MG63 (cell line): ENCODE data around the gene TRABD2B. TPM values are rescaled to one million over a fixed set of nuclear protein-coding genes. Genes with fewer than 3 reads are reported as not detected.

Experiments
- DNase-seq: peaks from one replicate; pipeline ENCODE4 v3.0.0-alpha.2; 2020
- H3K27me3 ChIP-seq: fragments of 250-450 bp; sonication (Bioruptor Pico); 2 replicates; pipeline ENCODE4 v1.5.1; 2020; ENCODE audit warnings: mild to moderate bottlenecking, moderate library complexity
- H3K36me3 ChIP-seq: fragments of 250-450 bp; sonication (Bioruptor Pico); 2 replicates; pipeline ENCODE4 v1.5.1; 2020; ENCODE audit warnings: mild to moderate bottlenecking, moderate library complexity
- H3K4me3 ChIP-seq: fragments of 250-450 bp; sonication (Bioruptor Pico); 2 replicates; pipeline ENCODE4 v1.5.1; 2020; ENCODE audit warnings: mild to moderate bottlenecking, moderate library complexity
- H3K9me3 ChIP-seq: fragments of 250-450 bp; sonication (Bioruptor Pico); 2 replicates; pipeline ENCODE4 v1.5.1; 2020; ENCODE audit warnings: mild to moderate bottlenecking, moderate library complexity
- total RNA-seq: library from RNA; depleted of rRNA; stranded (reverse); fragments of >200 nt; shearing (Covaris generic); gene quantifications from 2 replicates; pipeline ENCODE4 v1.2.3, GENCODE V29; 2014; ENCODE audit warnings: low replicate concordance; rRNA removed

TRABD2B gene
- total RNA-seq, result 0.72 and 1.7 TPM in 2 replicates

GRCh38 chr1:47997289-47998200 lies at the start of gene TRABD2B:
TRABD2B (minus strand) TSS chr1:47997385.
- H3K4me3 ChIP-seq, result peak within 1 kb of the TSS; percentile 68
- no peaks in the 10 kb centered on the region for H3K9me3 ChIP-seq
- H3K27me3 ChIP-seq, result 0 out of 2 replicates have a peak, but pooled peaks cover 2% of the 10 kb centered on the region
- DNase-seq, result peak; percentile 89
- peaks cover 14% of the 10 kb centered on the region for H3K36me3 ChIP-seq

GRCh38 chr1:48044311-48044710 lies 47.1 kb upstream of the TRABD2B start:
- H3K9me3 ChIP-seq, result no peaks in the 10 kb centered on the region
- no peak for DNase-seq
- H3K36me3 ChIP-seq, result no peaks in the 10 kb centered on the region
- H3K27me3 ChIP-seq, result no peaks in the 10 kb centered on the region
- no peak overlapping the region for H3K4me3 ChIP-seq

GRCh38 chr1:48043622-48044021 lies 46.4 kb upstream of the TRABD2B start:
- Histone ChIP-seq H3K9me3 (no peaks in the 10 kb centered on the region), H3K27me3 (no peaks in the 10 kb centered on the region), H3K4me3 (no peak overlapping the region), H3K36me3 (no peaks in the 10 kb centered on the region)
- DNase-seq, result no peak

- Histone ChIP-seq H3K4me3 (no peak overlapping the region), H3K27me3 (no peaks in the 10 kb centered on the region), H3K9me3 (no peaks in the 10 kb centered on the region), H3K36me3 (no peaks in the 10 kb centered on the region)
- no peak for DNase-seq
Measured at GRCh38 chr1:48040154-48040553, 43.0 kb upstream of the TRABD2B start.

- H3K4me3 ChIP-seq, result no peak overlapping the region
- H3K36me3 ChIP-seq, result no peaks in the 10 kb centered on the region
- H3K9me3 ChIP-seq, result no peaks in the 10 kb centered on the region
- DNase-seq, result no peak
- no peaks in the 10 kb centered on the region for H3K27me3 ChIP-seq
Measured at GRCh38 chr1:48039088-48040054, 42.2 kb upstream of the TRABD2B start.

- no peak for DNase-seq
- H3K9me3 ChIP-seq, result no peaks in the 10 kb centered on the region
- H3K27me3 ChIP-seq, result no peaks in the 10 kb centered on the region
- H3K4me3 ChIP-seq, result no peak overlapping the region
- H3K36me3 ChIP-seq, result no peaks in the 10 kb centered on the region
Measured at GRCh38 chr1:48038270-48038767, 41.1 kb upstream of the TRABD2B start.

GRCh38 chr1:48036710-48037355 lies 39.6 kb upstream of the TRABD2B start:
- Histone ChIP-seq H3K9me3 (no peaks in the 10 kb centered on the region), H3K27me3 (no peaks in the 10 kb centered on the region), H3K4me3 (no peak overlapping the region), H3K36me3 (no peaks in the 10 kb centered on the region)
- no peak for DNase-seq

- Histone ChIP-seq H3K4me3 (no peak overlapping the region), H3K9me3 (no peaks in the 10 kb centered on the region), H3K36me3 (no peaks in the 10 kb centered on the region), H3K27me3 (no peaks in the 10 kb centered on the region)
- DNase-seq, result no peak
Measured at GRCh38 chr1:48035371-48036141, 38.4 kb upstream of the TRABD2B start.

GRCh38 chr1:48033495-48034045 lies 36.4 kb upstream of the TRABD2B start:
- H3K9me3 ChIP-seq, result no peaks in the 10 kb centered on the region
- DNase-seq, result no peak
- no peaks in the 10 kb centered on the region for H3K36me3 ChIP-seq
- H3K4me3 ChIP-seq, result no peak overlapping the region
- no peaks in the 10 kb centered on the region for H3K27me3 ChIP-seq

GRCh38 chr1:48031676-48032075 lies 34.5 kb upstream of the TRABD2B start:
- H3K4me3 ChIP-seq, result no peak overlapping the region

GRCh38 chr1:48030696-48031365 lies 33.6 kb upstream of the TRABD2B start:
- no peak overlapping the region for H3K4me3 ChIP-seq
- no peaks in the 10 kb centered on the region for H3K36me3 ChIP-seq
- H3K27me3 ChIP-seq, result no peaks in the 10 kb centered on the region
- no peak for DNase-seq
- no peaks in the 10 kb centered on the region for H3K9me3 ChIP-seq

More at GRCh38 chr1:48031676-48032075, 34.5 kb upstream of the TRABD2B start:
- H3K9me3 ChIP-seq, result no peaks in the 10 kb centered on the region
- no peaks in the 10 kb centered on the region for H3K36me3 ChIP-seq
- H3K27me3 ChIP-seq, result no peaks in the 10 kb centered on the region
- no peak for DNase-seq

GRCh38 chr1:48030211-48030610 lies 33.0 kb upstream of the TRABD2B start:
- H3K9me3 ChIP-seq, result no peaks in the 10 kb centered on the region
- no peak overlapping the region for H3K4me3 ChIP-seq
- H3K27me3 ChIP-seq, result no peaks in the 10 kb centered on the region
- H3K36me3 ChIP-seq, result no peaks in the 10 kb centered on the region
- DNase-seq, result no peak

GRCh38 chr1:48028218-48029069 lies 31.3 kb upstream of the TRABD2B start:
- Histone ChIP-seq H3K36me3 (no peaks in the 10 kb centered on the region), H3K9me3 (no peaks in the 10 kb centered on the region), H3K27me3 (no peaks in the 10 kb centered on the region), H3K4me3 (no peak overlapping the region)
- no peak for DNase-seq

GRCh38 chr1:48027533-48027835 lies 30.3 kb upstream of the TRABD2B start:
- H3K27me3 ChIP-seq, result no peaks in the 10 kb centered on the region
- DNase-seq, result no peak
- no peaks in the 10 kb centered on the region for H3K9me3 ChIP-seq
- no peaks in the 10 kb centered on the region for H3K36me3 ChIP-seq
- no peak overlapping the region for H3K4me3 ChIP-seq
